Vagina (tissue), 2 donors: ENCODE measurements around the gene SLC9A9.

Experiments used
- CTCF ChIP-seq, 3 experiments: fragments of 450-650 bp in 2 of 3; fragments of 200-600 bp in 1 of 3; sonication (generic) in 1 of 3; IDR thresholded peaks; one replicate each; pipeline ENCODE4 v1.5.1; 2017 to 2019; ENCODE audit warnings: antibody characterized with exemption in 3 of 3, mild to moderate bottlenecking in 2 of 3, moderate library complexity in 2 of 3
- POLR2AphosphoS5 ChIP-seq, 2 donors: sonication (generic); formaldehyde crosslinking; IDR thresholded peaks; one replicate each; pipeline ENCODE4 v1.9.0; 2017; ENCODE audit warnings: antibody characterized with exemption in 2 of 2, mild to moderate bottlenecking in 2 of 2, low read depth in 1 of 2; ENCODE audit not compliant: insufficient read depth in 1 of 2

DNA sequence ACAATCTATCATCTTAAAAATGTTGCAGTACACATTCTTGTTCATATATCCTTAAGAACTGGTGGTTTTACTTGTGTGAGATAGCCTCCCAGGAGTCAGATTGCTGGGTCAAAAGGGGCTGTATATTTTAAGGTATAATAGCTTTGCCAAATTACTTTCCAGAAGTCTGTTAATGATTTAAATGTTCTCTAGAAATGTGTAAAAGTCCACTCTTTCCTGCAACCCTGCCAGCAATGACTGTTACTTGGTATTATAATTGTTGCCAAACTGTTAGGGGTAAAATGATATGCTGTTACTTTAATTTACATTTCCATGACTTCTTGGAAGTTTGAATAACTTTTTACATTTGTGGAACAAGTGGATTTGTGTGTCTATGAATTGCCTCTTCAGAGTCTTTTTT lies 170.8 kb downstream of the SLC9A9 start:
- TF ChIP-seq POLR2AphosphoS5 (IDR thresholded peaks at IDR 0.05; ENCODE audit: insufficient read depth in 1 of 2, low read depth in 1 of 2) (no peak), CTCF (IDR thresholded peaks at IDR 0.05) (no peak)
